ENCODE data around the gene PLAC9.

PLAC9 gene

GRCh38 chr10:80122746-80123145, 9.8 kb upstream of the PLAC9 start:
- ChIA-PET POLR2A (interaction anchor here (0.6 kb wide), 1 partner anchor 437 kb away, joined by 4 read pairs; no protein-coding TSS in a partner anchor), CTCF (no interaction called here)
- Histone ChIP-seq H3K9me3 (ENCODE audit: control insufficient read depth, insufficient read depth, low read depth, low read length) (no peaks in the 10 kb centered on the region), H3K4me1 (ENCODE audit: control insufficient read depth, insufficient read depth, low read length) (no peaks in the 10 kb centered on the region), H3K36me3 (ENCODE audit: control insufficient read depth in 2 of 2, insufficient read depth in 1 of 2, low read length in 2 of 2) (no peaks in the 10 kb centered on the region), H3K27ac (ENCODE audit: extremely low read depth, low read depth, low read length) (no peak overlapping the region), H3K4me3 (ENCODE audit: low read depth, low read length) (no peak overlapping the region)
- TF ChIP-seq ZNF394 (tag by site-specific recombination; IDR thresholded peaks at IDR 0.05; ENCODE audit: borderline replicate concordance) (no peak), ZNF114 (tag by site-specific recombination; IDR thresholded peaks at IDR 0.05) (no peak), MYNN (tag by site-specific recombination; IDR thresholded peaks at IDR 0.05; ENCODE audit: borderline replicate concordance) (no peak), ZNF785 (tag by site-specific recombination; IDR thresholded peaks at IDR 0.05) (no peak), ZNF776 (tag by site-specific recombination; IDR thresholded peaks at IDR 0.05; ENCODE audit: borderline replicate concordance) (no peak), ZBTB17 (tag by site-specific recombination; IDR thresholded peaks at IDR 0.05) (no peak), SP2 (tag by site-specific recombination; IDR thresholded peaks at IDR 0.05) (no peak), BCL11B (tag by site-specific recombination; IDR thresholded peaks at IDR 0.05; ENCODE audit: low read depth) (no peak), ZNF501 (tag by site-specific recombination; IDR thresholded peaks at IDR 0.05) (no peak), KLF8 (tag by site-specific recombination; IDR thresholded peaks at IDR 0.05) (no peak), ZFHX2 (tag by site-specific recombination; conservative IDR thresholded peaks at IDR 0.05) (no peak), ZNF292 (tag by site-specific recombination; IDR thresholded peaks at IDR 0.05; ENCODE audit: borderline replicate concordance, low read depth) (no peak), ZNF239 (tag by site-specific recombination; IDR thresholded peaks at IDR 0.05) (no peak), ZNF837 (tag by site-specific recombination; IDR thresholded peaks at IDR 0.05) (no peak), ZNF585B (tag by site-specific recombination; IDR thresholded peaks at IDR 0.05) (no peak)
- TF ChIP-seq, protein P1, sequence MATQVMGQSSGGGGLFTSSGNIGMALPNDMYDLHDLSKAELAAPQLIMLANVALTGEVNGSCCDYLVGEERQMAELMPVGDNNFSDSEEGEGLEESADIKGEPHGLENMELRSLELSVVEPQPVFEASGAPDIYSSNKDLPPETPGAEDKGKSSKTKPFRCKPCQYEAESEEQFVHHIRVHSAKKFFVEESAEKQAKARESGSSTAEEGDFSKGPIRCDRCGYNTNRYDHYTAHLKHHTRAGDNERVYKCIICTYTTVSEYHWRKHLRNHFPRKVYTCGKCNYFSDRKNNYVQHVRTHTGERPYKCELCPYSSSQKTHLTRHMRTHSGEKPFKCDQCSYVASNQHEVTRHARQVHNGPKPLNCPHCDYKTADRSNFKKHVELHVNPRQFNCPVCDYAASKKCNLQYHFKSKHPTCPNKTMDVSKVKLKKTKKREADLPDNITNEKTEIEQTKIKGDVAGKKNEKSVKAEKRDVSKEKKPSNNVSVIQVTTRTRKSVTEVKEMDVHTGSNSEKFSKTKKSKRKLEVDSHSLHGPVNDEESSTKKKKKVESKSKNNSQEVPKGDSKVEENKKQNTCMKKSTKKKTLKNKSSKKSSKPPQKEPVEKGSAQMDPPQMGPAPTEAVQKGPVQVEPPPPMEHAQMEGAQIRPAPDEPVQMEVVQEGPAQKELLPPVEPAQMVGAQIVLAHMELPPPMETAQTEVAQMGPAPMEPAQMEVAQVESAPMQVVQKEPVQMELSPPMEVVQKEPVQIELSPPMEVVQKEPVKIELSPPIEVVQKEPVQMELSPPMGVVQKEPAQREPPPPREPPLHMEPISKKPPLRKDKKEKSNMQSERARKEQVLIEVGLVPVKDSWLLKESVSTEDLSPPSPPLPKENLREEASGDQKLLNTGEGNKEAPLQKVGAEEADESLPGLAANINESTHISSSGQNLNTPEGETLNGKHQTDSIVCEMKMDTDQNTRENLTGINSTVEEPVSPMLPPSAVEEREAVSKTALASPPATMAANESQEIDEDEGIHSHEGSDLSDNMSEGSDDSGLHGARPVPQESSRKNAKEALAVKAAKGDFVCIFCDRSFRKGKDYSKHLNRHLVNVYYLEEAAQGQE (tag by site-specific recombination; IDR thresholded peaks at IDR 0.05) = no peak

DNA sequence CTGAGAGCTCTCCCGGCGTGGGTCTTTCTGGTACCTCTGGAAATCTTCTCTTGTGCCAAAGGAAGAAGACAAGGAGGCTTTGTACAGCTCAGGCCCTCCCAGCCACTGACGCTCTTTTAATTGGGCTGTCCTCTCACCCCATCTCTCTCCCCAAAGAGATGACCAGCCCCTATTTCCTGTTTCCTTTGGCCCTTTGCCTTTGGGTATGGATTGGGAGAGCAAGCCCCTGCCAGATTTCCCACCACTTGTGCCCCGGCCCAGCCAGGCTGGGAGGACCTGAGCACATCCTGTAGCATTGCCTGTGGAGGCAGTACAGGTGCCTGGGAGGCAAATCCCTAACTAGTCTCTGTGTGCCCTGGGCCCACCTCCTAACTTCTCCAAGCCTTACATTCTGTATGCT, 5.7 kb upstream of the PLAC9 start:
- CTCF ChIA-PET = no interaction called here
- TF ChIP-seq ZNF391 (tag by site-specific recombination; IDR thresholded peaks at IDR 0.05; ENCODE audit: borderline replicate concordance, low read depth) = no peak
- no peak for TF ChIP-seq ZNF549 (tag by site-specific recombination; IDR thresholded peaks at IDR 0.05)
- no peak for TF ChIP-seq ZNF426 (tag by site-specific recombination; IDR thresholded peaks at IDR 0.05)
- TF ChIP-seq ZSCAN18 (tag by site-specific recombination; IDR thresholded peaks at IDR 0.05) = no peak
- no peaks in the 10 kb centered on the region for H3K4me1 ChIP-seq (ENCODE audit: control insufficient read depth, insufficient read depth, low read length)
- no peak overlapping the region for H3K4me3 ChIP-seq (ENCODE audit: low read depth, low read length)
- H3K9me3 ChIP-seq (ENCODE audit: control insufficient read depth, insufficient read depth, low read depth, low read length) = no peaks in the 10 kb centered on the region
- H3K27ac ChIP-seq (ENCODE audit: extremely low read depth, low read depth, low read length) = no peak overlapping the region
- POLR2A ChIA-PET = no interaction called here
- no peaks in the 10 kb centered on the region for H3K36me3 ChIP-seq (ENCODE audit: control insufficient read depth in 2 of 2, insufficient read depth in 1 of 2, low read length in 2 of 2)

Measured in HEK293 (cell line).